Measurements from ENCODE around the gene TMEM140.
A peak's percentile ranks its signal among the peaks of the same experiment; 100 is the strongest.
"Not testable (repeated sequence)": the region's sequence is repeated elsewhere in the genome, so short reads cannot be mapped to it uniquely, and the experiment has no call there.

TMEM140 gene

GRCh38 chr7:135159359-135160085 lies 11.7 kb downstream of the TMEM140 start:
- no peak for DNase-seq

- DNase-seq: no peak
These were observed 12.4 kb downstream of the TMEM140 start for GRCh38 chr7:135160098-135160857.

- DNase-seq: no peak
These were observed 13.2 kb downstream of the TMEM140 start for GRCh38 chr7:135160858-135161653.

- no peak for DNase-seq
These were observed 13.8 kb downstream of the TMEM140 start for GRCh38 chr7:135161669-135162068.

GRCh38 chr7:135162382-135163001 lies 14.6 kb downstream of the TMEM140 start:
- no peak for DNase-seq

- DNase-seq: no peak
These were observed 16.6 kb downstream of the TMEM140 start for GRCh38 chr7:135164357-135165061.

- no peak for DNase-seq
These were observed 18.0 kb downstream of the TMEM140 start for GRCh38 chr7:135165862-135166261.

GRCh38 chr7:135166338-135166990 lies 18.6 kb downstream of the TMEM140 start:
- no peak for DNase-seq

- no peak for DNase-seq
These were observed 19.6 kb downstream of the TMEM140 start for GRCh38 chr7:135167365-135167917.

- peak in 1 of 2 experiments; percentile 37 for DNase-seq
These were observed 20.1 kb downstream of the TMEM140 start for GRCh38 chr7:135168001-135168400.

- no peak for DNase-seq
These were observed 20.7 kb downstream of the TMEM140 start for GRCh38 chr7:135168489-135169140.

GRCh38 chr7:135169141-135169963 lies 21.5 kb downstream of the TMEM140 start:
- peak; percentile 52 to 62 for DNase-seq

GRCh38 chr7:135169964-135170273 lies 22.0 kb downstream of the TMEM140 start:
- no peak for DNase-seq

- peak; percentile 86 to 93 for DNase-seq
These were observed 22.6 kb downstream of the TMEM140 start, which contains the start of gene CYREN for GRCh38 chr7:135170274-135170997. TSS of gene CYREN (minus strand) at chr7:135170707. CDS start at chr7:135168922, 1,785 bp downstream.

- not testable (repeated sequence) for DNase-seq
These were observed 23.2 kb downstream of the TMEM140 start for GRCh38 chr7:135170998-135171481.

GRCh38 chr7:135171581-135172291 lies 23.9 kb downstream of the TMEM140 start:
- not testable (repeated sequence) for DNase-seq

GRCh38 chr7:135173916-135174315 lies 26.0 kb downstream of the TMEM140 start:
- not testable (repeated sequence) for DNase-seq

GRCh38 chr7:135174941-135175340 lies 27.1 kb downstream of the TMEM140 start:
- DNase-seq: no peak

Data from stimulated activated CD4-positive, alpha-beta T cell treated with anti-CD3 and anti-CD28 coated beads, Interleukin-4, amount 100 ng/mL, for 4 hours (primary cell).